ENCODE data around the gene BRICD5.

BRICD5 gene

DNA sequence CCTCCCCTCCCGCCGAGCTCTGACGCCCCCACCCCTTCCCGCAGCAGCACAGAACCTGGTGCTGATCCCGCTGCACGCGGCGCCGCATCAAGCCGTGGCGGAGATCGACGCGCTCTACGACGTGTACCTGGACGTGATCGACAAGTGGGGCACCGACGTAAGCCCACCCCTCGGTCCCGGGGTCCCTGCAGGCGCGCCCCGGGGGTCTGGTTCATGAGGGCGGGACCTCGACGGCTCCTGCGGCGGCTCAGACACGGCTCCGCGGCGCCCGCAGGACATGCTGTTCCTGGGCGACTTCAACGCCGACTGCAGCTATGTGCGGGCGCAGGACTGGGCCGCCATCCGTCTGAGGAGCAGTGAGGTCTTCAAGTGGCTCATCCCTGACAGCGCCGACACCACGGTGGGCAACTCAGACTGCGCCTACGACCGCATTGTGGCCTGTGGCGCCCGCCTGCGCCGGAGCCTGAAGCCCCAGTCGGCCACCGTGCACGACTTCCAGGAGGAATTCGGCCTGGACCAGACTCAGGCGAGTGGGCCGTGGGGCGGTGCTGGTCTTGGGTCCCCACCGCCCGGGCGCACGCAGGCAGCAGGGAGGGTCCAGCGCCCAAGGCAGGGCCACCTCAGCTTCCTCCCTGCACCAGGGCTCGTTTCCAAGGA is 27.0 kb upstream of the BRICD5 start:
- DNase-seq (ENCODE audit: low read depth in 2 of 2) = no peak

DNA sequence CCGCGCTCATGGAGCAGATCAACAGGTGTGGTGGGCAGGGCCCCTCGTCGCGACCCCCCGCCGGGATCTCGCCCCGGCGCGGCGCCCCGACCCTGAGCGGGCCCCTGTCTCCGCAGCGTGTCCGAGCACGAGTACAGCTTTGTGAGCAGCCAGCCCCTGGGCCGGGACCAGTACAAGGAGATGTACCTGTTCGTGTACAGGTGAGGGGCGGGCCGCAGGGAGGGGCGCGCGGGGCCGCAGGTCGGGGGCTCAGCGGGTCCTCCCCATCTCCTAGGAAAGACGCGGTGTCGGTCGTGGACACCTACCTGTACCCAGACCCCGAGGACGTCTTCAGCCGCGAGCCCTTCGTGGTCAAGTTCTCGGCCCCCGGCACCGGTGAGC is 26.4 kb upstream of the BRICD5 start:
- DNase-seq (ENCODE audit: low read depth in 2 of 2) = no peak

DNA sequence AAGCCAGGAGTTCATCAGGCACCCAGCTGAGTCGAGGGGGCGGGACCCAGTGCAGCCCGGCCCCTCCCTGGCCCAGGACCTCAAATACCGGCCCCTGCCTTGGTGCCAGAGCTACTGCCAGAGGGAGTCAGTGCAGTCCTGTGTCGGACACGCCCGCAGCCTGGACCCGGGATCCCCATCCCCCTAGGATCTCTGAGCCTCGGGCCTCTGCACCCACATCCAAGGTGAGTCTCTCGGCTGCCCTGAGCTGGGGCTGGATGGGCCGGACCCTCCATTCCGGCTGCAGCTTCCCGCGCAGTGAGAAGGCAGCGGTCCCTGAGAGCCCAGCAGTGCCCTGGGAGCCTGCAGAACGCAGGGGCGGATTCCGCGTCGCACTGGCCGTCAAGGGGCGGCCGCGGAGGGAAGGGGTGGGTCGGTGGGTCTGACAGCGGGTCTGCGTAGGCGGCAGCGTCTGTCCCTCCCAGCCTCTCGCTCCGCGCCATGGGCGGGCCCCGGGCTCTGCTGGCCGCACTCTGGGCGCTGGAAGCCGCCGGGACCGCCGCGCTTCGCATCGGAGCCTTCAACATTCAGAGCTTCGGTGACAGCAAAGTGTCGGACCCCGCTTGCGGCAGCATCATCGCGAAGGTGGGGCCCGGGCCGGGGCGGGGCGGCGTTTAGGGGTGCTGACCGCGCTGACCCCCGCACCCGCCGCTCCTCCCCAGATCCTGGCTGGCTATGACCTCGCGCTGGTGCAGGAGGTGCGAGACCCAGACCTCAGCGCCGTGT is 25.9 kb upstream of the BRICD5 start, which contains the start of gene DNASE1L2:
TSS of gene DNASE1L2 (plus strand) at position 108 of the 765 bp plus-strand sequence. CDS start at position 481, 373 bp downstream.
- no peak for DNase-seq (ENCODE audit: low read depth in 2 of 2)

DNA sequence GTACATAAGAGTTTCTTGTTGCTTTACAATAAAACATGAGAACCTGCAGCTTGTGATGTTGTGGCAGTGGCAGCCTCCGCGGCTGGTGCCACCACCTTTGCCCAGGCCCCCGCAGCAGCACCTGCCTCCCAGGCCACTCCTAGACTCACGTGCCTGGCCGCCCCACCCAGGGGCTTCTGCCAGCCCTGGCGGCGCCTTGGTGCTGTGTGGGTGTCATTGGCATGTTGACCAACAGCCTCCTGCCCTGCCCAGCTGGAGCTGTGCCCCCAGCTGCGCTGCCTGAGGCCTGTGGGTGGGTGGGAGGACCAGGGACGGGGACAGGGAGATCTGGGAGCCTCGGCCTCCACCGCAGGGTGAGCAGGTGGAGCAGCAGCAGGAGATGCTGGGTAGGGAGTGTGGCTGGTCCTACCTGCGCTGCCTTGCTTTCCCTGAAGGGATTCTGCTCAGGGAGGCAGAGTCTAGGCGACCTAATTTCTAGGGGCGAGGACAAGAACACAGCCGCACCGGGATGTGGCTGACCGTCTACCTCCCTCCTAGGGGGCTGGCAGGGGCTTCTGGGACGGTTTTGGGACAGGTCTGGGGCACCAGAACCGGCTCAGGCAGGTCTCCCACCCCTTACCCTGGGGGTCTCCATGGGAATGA is 25.2 kb upstream of the BRICD5 start:
- DNase-seq (ENCODE audit: low read depth in 2 of 2) = no peak

DNA sequence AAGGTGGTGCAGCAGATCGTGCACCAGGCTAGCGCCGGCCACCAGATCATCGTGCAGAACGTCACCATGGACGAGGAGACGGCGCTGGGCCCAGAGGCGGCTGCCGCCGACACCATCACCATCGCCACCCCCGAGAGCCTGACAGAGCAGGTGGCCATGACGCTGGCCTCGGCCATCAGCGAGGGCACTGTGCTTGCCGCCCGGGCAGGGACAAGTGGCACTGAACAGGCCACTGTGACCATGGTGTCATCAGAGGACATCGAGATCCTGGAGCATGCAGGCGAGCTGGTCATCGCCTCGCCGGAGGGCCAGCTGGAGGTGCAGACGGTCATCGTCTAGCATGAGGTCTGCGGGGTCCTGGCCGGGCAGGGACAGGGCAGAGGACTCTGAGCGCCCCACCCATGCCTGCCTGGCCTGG is 24.6 kb upstream of the BRICD5 start:
- DNase-seq (ENCODE audit: low read depth in 2 of 2) = no peak

DNA sequence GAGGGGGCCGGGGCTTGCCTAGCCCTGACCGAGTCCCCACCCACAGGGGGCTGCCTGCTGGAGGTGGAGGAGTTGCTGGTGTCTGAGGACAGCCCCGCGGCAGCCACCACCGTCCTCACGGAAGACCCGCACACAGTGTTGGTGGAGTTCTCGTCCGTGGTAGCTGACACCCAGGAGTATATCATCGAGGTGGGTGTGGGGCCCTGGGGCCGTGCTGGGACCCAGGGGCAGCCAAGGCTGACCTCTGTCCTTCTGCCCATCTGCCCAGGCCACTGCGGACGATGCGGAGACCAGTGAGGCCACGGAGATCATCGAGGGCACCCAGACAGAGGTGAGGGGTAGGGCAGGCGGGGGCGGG is 24.1 kb upstream of the BRICD5 start:
- DNase-seq (ENCODE audit: low read depth in 2 of 2) = no peak

DNA sequence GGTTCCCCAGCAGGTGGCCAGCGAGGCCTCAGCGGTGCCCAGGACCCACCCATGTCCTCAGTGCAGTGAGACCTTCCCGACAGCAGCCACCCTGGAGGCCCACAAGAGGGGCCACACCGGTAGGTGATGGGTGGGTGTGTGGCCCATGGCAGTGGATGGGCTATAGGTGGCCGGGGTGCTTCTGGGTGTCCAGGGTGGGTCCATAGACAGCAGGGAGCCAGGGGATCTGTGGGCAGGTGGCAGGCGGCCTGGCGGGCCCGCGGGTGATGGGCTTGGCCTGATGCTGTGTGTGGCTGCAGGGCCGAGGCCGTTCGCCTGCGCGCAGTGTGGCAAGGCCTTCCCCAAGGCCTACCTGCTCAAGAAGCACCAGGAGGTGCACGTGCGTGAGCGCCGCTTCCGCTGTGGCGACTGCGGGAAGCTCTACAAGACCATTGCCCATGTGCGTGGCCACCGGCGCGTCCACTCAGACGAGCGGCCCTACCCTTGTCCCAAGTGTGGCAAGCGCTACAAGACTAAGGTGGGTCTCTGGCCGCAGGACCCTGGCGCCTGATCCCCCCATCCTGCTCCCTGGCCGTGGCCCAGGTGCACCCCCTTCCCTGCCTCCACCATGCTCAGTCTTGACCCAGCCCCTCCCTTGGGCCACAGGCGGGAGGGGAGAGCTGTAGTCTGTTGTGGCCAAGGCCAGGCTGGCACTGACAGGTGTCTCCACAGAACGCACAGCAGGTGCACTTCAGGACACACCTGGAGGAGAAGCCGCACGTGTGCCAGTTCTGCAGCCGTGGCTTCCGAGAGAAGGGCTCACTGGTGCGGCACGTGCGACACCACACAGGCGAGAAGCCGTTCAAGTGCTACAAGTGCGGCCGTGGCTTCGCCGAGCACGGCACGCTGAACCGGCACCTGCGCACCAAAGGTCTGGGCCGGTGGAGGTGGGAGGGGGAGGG is 23.5 kb upstream of the BRICD5 start:
- no peak for DNase-seq (ENCODE audit: low read depth in 2 of 2)

DNA sequence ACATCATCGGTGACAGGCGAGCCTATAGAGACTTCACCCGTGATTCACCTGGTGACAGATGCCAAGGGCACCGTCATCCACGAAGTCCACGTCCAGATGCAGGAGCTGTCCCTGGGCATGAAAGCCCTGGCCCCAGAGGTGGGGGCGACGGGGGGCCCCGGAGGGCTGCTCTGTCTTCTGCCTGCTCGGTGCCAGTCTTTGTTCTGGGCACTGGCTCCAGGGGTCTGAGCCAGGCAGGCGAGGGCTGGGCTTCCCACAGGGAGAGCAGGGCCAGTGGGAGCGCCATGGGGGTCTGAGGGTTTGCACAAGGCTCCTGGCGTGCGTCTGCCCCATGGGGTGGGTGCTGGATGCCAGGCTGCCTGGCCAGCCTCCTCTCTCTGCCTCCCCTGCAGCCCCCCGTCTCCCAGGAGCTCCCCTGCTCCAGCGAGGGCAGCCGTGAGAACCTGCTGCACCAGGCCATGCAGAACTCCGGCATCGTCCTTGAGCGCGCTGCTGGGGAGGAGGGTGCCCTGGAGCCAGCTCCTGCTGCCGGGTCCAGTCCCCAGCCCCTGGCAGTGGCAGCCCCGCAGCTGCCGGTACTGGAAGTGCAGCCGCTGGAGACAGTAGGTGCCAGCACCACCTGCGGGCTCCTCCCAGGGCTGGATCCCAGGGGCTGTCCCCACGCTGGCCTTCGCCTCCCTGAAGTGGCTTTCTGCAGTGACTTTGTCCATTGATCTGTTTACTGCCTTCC is 22.5 kb upstream of the BRICD5 start:
- no peak for DNase-seq (ENCODE audit: low read depth in 2 of 2)

DNA sequence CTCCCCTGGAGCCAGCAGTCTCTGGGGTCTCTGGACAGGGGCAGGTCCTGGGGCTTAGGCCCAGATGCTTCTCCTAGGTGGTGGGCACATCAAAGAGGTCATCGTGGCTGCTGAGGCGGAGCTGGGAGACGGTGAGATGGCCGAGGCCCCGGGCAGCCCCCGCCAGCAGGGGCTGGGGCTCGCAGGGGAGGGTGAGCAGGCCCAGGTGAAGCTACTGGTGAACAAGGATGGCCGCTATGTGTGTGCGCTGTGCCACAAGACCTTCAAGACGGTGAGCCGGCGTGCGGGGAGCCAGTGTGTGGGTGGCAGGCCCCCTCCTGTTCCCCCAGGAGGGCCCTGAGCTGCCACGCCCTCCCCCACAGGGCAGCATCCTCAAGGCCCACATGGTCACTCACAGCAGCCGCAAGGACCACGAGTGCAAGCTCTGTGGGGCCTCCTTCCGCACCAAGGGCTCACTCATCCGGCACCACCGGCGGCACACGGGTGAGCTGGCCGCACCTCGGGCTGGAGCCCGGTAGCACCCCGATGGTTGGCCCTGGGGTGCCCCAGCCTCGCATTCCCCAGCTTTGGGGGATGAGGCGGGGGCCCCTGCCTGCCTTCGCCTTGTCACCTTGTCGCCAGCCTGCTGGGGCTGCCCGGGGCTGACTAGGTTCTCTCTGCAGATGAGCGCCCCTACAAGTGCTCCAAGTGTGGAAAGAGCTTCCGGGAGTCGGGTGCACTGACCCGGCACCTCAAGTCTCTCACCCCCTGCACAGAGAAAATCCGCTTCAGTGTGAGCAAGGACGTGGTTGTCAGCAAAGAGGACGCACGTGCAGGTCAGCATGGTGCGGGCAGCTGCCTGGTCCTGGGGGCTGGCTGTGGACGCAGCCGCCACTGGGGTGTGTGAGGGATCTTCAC is 21.7 kb upstream of the BRICD5 start:
- DNase-seq (ENCODE audit: low read depth in 2 of 2) = no peak

DNA sequence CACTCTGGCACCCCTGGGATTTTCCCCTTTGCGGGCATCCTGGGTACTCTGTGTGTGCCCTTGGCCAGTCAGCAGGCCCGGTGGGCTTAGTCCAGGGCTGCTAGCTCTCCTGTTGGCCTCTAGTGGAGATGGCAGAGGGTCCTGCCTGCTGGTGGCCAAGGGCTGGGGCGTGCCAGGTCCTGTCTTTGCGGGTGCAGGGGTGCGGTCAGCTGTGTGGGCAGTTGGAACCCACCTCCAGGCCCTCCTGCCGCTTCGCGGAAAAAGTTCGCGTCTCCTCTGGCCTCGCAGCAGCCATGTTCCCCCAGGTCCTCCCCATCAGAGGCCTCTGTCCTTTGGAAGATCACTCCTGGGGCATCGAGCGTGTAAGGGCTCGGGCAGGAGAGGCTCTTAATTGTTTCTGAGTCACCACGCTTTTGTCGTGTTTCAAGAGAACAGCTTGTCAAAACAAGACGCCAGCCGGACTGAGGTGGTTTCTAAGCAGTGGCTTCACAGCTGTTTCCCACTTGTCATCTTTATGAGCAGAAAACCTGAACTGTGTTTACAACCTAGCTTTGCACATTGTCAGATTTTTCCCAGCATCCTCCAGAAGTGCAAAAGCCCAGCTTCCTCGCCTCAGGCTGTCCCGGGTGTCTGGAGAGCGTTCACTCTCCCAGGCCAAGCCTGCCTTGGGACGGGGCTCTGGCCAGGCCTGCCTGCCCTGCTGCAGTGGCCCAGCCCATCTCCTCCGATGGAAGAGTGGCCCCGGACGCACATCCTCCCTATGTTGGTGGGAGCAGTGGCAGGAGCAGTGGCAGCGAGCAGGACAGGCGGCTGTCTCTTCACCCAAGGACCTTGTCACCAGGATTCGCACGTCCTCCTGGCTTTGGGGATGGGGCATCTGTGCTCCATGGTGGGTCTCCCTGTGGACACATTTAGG is 20.6 kb upstream of the BRICD5 start:
- DNase-seq (ENCODE audit: low read depth in 2 of 2) = no peak

DNA sequence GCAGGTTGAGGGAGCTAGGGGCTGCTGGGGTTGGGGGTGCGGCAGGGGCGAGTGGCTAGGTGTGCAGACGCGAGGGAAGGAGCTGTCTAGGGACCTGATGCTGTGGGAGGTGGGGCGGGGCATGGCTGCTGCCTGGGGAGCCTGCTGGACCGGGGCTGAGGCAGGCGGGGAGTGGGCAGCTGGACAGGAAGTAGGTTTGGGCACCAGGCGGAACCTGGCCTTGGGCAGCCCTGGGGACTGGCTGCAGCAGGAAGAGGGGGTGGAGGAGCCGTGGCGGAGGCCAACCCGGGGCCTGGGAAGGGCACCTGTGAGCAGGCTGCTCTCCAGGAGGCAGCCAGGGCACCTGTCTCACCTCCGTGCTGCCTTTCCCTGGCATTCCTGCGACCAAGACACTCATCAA is 19.7 kb upstream of the BRICD5 start:
- DNase-seq (ENCODE audit: low read depth in 2 of 2) = no peak

DNA sequence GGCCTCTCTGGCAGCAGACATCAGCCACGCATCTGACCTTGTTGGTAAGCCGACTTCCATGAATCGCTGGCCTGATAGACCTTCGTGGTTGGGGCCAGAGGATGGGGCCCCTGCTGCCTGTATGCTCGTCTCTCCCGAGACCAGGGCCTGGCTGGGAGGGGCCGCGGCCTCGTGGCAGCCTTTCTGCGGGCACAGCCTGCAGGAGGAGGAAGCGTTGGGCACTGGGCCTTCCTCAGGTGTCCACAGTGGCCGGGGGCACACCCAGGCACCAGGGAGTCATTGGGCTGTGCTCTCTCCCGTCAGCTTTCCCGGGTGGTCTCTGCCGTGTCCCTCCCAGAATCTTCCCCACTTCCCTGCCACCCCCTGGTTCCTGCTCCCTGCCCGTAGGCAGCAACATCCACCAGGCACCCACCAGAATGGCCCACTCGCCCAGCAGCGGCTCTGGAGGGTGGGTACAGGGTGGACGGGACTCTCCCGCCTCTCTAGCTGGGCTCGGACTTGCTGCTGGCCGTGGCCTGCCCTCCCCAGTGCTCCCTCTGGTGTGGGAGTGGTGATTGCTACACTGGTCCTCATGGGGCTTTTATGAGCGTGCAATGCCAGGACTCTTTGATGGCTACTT is 19.1 kb upstream of the BRICD5 start:
- DNase-seq (ENCODE audit: low read depth in 2 of 2) = no peak

DNA sequence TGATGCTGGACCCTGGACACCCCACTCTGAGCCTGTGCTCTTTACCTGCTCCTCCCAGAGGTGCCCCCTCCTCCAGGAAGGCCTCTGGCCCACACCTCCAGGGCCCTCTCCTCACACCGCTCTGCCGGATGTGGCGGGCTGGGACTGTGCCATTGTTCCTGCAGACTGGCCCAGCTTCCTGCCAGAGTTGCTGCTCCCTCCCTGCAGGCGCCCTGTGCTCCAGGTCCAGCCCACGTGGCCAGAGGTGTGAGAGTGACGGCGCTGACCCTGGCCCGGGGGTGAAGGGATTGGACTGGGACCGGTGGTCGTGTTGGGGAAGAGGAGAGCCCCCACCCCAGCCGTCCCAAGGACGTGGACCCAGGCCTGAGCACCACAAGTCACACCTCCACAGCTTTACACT is 18.4 kb upstream of the BRICD5 start:
- no peak for DNase-seq (ENCODE audit: low read depth in 2 of 2)

DNA sequence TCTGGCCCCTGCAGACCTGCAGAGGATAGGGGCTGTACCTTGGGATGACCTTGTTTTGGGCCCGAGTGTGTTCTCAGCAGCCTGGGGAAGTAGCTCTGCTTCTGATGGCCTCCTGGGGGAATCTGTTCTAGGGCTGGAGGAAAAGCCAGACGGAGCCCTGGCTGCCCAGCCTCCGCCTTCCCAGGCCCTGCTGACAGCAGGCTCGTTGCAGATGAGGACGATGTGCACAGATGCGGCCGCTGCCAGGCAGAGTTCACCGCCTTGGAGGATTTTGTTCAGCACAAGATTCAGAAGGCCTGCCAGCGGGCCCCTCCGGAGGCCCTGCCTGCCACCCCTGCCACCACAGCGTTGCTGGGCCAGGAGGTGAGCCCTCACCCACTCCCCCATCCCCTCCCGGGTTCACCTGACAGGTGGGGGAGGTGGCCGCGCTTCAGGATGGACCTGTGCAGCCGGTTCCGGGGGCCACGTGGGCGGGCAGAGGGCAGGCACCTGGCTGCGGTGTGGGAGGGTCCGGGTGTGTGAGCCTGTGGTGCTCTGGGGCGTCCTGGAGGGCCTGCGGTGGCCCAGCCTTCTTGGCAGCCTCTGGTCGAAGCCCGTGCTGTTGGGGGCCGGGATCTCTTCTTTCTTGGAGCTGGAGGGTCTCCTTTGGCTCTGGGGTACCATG is 17.6 kb upstream of the BRICD5 start:
- no peak for DNase-seq (ENCODE audit: low read depth in 2 of 2)

DNA sequence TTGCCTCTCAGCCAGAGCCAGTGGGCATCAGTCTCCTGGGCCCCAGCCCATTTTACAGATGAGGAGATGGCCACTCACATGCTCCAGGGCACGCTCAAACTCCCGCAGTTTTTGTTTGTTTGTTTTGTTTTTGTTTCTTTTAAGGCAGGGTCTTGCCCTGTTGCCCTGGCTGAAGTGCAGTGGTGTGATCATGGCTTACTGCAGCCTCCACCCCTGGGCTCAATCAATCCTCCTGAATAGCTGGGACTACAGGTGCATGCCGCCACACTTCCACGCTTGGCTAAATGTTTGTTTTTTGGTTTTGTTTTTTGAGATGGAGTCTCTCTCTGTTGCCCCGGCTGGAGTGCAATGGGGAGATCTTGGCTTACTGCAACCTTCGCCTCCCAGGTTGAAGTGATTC is 16.3 kb upstream of the BRICD5 start:
- no peak for DNase-seq (ENCODE audit: low read depth in 2 of 2)

DNA sequence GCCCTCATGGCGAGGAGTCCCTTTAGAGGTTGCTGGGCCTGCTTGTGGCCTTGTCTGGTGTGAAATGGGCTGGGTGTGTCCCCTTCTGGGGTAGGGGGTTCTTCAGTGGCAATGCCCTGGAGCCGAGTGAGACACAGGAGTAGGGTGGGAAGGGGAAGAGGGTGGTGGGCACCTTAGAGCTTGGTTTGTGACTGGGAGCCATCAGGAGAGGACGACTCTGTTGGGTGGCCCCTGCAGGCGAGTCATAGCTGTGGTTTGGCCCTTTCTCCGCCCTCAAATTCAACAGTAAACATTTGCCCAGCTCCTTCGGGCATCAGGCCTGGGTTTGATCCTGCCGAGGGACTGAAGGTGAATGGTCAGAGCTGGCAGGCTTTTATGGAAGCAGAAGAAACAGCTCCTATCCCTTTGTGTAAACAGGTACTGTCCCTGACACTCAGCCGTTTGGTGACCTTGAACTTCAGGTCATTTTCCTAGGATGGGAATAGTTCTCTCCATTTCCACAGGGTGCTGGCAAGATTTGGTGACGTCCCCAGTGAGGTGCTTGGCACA is 15.7 kb upstream of the BRICD5 start:
- DNase-seq (ENCODE audit: low read depth in 2 of 2) = no peak

DNA sequence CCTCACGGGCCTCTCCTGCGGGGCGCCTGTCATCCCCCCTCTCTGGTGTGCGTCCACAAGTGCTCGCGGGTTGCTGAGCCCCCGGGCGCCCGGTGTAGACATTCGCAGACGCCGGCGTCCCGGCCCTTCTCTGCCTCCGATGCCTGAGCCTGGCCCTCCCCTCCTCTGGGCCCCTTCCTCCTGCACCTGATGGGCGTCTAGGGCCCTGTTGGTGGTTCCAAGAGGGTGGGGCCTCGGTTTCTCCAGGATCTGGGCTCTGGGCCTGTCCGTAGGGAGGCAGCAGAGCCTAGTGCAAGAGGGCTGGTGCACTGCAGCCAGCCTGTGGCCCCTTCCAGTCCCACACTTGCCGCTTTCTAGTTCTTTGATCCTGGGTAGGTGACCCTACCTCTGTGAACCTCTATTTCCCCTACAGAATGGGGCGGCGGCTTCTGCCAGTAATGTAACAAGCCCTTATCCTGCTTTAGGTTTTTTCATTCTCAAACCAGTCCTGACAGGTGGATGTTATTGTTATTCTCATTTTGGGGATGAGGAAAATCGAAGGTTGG is 13.4 kb upstream of the BRICD5 start:
- no peak for DNase-seq (ENCODE audit: low read depth in 2 of 2)

Measured in stimulated activated CD8-positive, alpha-beta memory T cell treated with anti-CD3 and anti-CD28 coated beads, Interleukin-7, amount 100 ng/mL, for 1 hour (primary cell).